Measurements from ENCODE around the gene NR2C2. TPM values are rescaled to one million over a fixed set of nuclear protein-coding genes. Genes with fewer than 3 reads are reported as not detected.

The NR2C2 gene
- total and polyA plus RNA-seq, 9 donors: 11.4 to 56.7 (median 42.4) TPM

GRCh38 chr3:15056676-15057404, 109.5 kb downstream of the NR2C2 start:
- Histone ChIP-seq H3K9me3 (no peaks in the 10 kb centered on the region), H3K27me3 (no peaks in the 10 kb centered on the region), H3K4me1 (ENCODE audit: insufficient read depth) (no peaks in the 10 kb centered on the region), H3K4me3 (no peak overlapping the region), H3K36me3 (no peaks in the 10 kb centered on the region), H3K27ac (no peak overlapping the region)
- 93 to 95% (median 94%) methylated on average over 19 of the region's 19 CpGs for WGBS, 3 donors
- intact Hi-C loops (cut with DNase I): loop anchor here in 1 of 4 donors (10.0 kb wide), 1 partner anchor 102 kb away; no protein-coding TSS in a partner anchor
- no peak for DNase-seq
- TF ChIP-seq POLR2A (IDR thresholded peaks at IDR 0.05) (no peak), EP300 (IDR thresholded peaks at IDR 0.05) (no peak)
- TF ChIP-seq, protein P1, sequence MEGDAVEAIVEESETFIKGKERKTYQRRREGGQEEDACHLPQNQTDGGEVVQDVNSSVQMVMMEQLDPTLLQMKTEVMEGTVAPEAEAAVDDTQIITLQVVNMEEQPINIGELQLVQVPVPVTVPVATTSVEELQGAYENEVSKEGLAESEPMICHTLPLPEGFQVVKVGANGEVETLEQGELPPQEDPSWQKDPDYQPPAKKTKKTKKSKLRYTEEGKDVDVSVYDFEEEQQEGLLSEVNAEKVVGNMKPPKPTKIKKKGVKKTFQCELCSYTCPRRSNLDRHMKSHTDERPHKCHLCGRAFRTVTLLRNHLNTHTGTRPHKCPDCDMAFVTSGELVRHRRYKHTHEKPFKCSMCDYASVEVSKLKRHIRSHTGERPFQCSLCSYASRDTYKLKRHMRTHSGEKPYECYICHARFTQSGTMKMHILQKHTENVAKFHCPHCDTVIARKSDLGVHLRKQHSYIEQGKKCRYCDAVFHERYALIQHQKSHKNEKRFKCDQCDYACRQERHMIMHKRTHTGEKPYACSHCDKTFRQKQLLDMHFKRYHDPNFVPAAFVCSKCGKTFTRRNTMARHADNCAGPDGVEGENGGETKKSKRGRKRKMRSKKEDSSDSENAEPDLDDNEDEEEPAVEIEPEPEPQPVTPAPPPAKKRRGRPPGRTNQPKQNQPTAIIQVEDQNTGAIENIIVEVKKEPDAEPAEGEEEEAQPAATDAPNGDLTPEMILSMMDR (IDR thresholded peaks at IDR 0.05): no peak

- H3K27me3 ChIP-seq: no peaks in the 10 kb centered on the region
- no peak overlapping the region for H3K4me3 ChIP-seq
- no peaks in the 10 kb centered on the region for H3K36me3 ChIP-seq
- TF ChIP-seq POLR2A (IDR thresholded peaks at IDR 0.05): no peak
- H3K9me3 ChIP-seq: no peaks in the 10 kb centered on the region
- intact Hi-C loops (cut with DNase I): no loop called here
- H3K4me1 ChIP-seq (ENCODE audit: insufficient read depth): no peaks in the 10 kb centered on the region
- 91 to 93% (median 91%) methylated on average over 3 of the region's 3 CpGs for WGBS, 3 donors
- no peak for DNase-seq
- H3K27ac ChIP-seq: no peak overlapping the region
Observed at GRCh38 chr3:15060029-15060428, 112.6 kb downstream of the NR2C2 start.

GRCh38 chr3:15063238-15063637, 115.9 kb downstream of the NR2C2 start:
- DNase-seq: no peak
- Histone ChIP-seq H3K36me3 (no peaks in the 10 kb centered on the region), H3K27ac (no peak overlapping the region), H3K4me1 (ENCODE audit: insufficient read depth) (peaks cover 2% of the 10 kb centered on the region), H3K9me3 (no peaks in the 10 kb centered on the region), H3K4me3 (no peak overlapping the region), H3K27me3 (no peaks in the 10 kb centered on the region)
- WGBS, 3 donors: 83 to 89% (median 85%) methylated on average over 4 of the region's 4 CpGs
- TF ChIP-seq, protein P1 (IDR thresholded peaks at IDR 0.05): no peak
- no peak for TF ChIP-seq EP300 (IDR thresholded peaks at IDR 0.05)
- no peak for TF ChIP-seq POLR2A (IDR thresholded peaks at IDR 0.05)
- intact Hi-C loops (cut with DNase I): no loop called here

GRCh38 chr3:15063656-15064286, 116.4 kb downstream of the NR2C2 start:
- DNase-seq: peak in 2 of 5 donors; percentile 33
- peaks cover 2% of the 10 kb centered on the region for H3K4me1 ChIP-seq (ENCODE audit: insufficient read depth)
- 78 to 84% (median 83%) methylated on average over 13 of the region's 13 CpGs for whole genome bisulfite sequencing, 3 donors
- no peaks in the 10 kb centered on the region for H3K9me3 ChIP-seq
- H3K27ac ChIP-seq: no peak overlapping the region
- no peak for TF ChIP-seq POLR2A (IDR thresholded peaks at IDR 0.05)
- TF ChIP-seq EP300 (IDR thresholded peaks at IDR 0.05): no peak
- TF ChIP-seq, protein P1 (IDR thresholded peaks at IDR 0.05): no peak
- no peaks in the 10 kb centered on the region for H3K36me3 ChIP-seq
- no peaks in the 10 kb centered on the region for H3K27me3 ChIP-seq
- peak overlapping the region; percentile 89 for H3K4me3 ChIP-seq
- intact Hi-C loops (cut with DNase I): no loop called here

All from ovary (tissue), 9 donors.